Sciatic nerve (tissue), 1 donor: ENCODE data around the gene FCHO1. TPM values are rescaled to one million over a fixed set of nuclear protein-coding genes. Genes with fewer than 3 reads are reported as not detected.

Source experiments
- total RNA-seq: library from RNA; stranded (reverse); fragmentation: NEBNext Ultra II Directional; extraction: Animal tissue kit (Norgen Biotek cat#: 25700); gene quantifications from one replicate; pipeline ENCODE4 v1.2.1, GENCODE V29; 2021
- donor health status: DM: no; HTN: no; CAD: no.

The FCHO1 gene
- total RNA-seq, 1 donor from 2014 or later, result 6.1 TPM

Other genes with a start within 250 kb of the FCHO1 start
- gene PGLS, start 239.8 kb upstream of the FCHO1 start, total RNA-seq, result 47.3 TPM
- gene COLGALT1, start 195.8 kb upstream of the FCHO1 start, total RNA-seq, result 84.0 TPM
- 0.13 TPM for gene UNC13A, start 63.1 kb upstream of the FCHO1 start, total RNA-seq
- 55.8 TPM for gene MAP1S, start 32.0 kb upstream of the FCHO1 start, total RNA-seq
- gene B3GNT3, start 43.7 kb downstream of the FCHO1 start, total RNA-seq, result 0.58 TPM
- gene INSL3, start 70.0 kb downstream of the FCHO1 start, total RNA-seq, result not detected
- 18.4 TPM for gene JAK3, start 96.5 kb downstream of the FCHO1 start, total RNA-seq
- 1,112 TPM for gene RPL18A, start 108.4 kb downstream of the FCHO1 start, total RNA-seq
- not detected for gene SLC5A5, start 120.5 kb downstream of the FCHO1 start, total RNA-seq
- gene CCDC124, start 181.5 kb downstream of the FCHO1 start, total RNA-seq, result 55.1 TPM
- 1.4 TPM for gene KCNN1, start 215.6 kb downstream of the FCHO1 start, total RNA-seq